Spleen (tissue), 13 donors: ENCODE results near the gene WDR12. TPM values are rescaled to one million over a fixed set of nuclear protein-coding genes. Genes with fewer than 3 reads are reported as not detected.
"Not testable (repeated sequence)": the region's sequence is repeated elsewhere in the genome, so short reads cannot be mapped to it uniquely, and the experiment has no call there.

Experiments used
- DNase-seq: peaks from one replicate; pipeline ENCODE4 v3.0.0-alpha.2; 2020
- H3K27ac ChIP-seq, 8 donors: fragments of 200-600 bp; sonication (generic) in 7 of 8; 1 replicate in 4 of 8; 2 replicates in 4 of 8; pipeline versions ENCODE4 v1.5.0 to v1.8.0; 2016 to 2021; ENCODE audit warnings: inconsistent platforms in 4 of 8, mild to moderate bottlenecking in 4 of 8, moderate library complexity in 1 of 8
- H3K27me3 ChIP-seq, 7 donors: fragments of 200-600 bp; sonication (generic) in 6 of 7; replicated peaks in 1 of 7; 1 replicate in 4 of 7; 2 replicates in 3 of 7; pipeline versions ENCODE4 v1.5.0 to v1.8.0; 2016 to 2021; ENCODE audit warnings: inconsistent platforms in 3 of 7, mild to moderate bottlenecking in 1 of 7
- H3K36me3 ChIP-seq, 6 donors: fragments of 200-600 bp; sonication (generic) in 5 of 6; 1 replicate in 4 of 6; 2 replicates in 2 of 6; pipeline versions ENCODE4 v1.5.0 to v1.8.0; 2016 to 2021; ENCODE audit warnings: inconsistent platforms in 2 of 6
- H3K4me1 ChIP-seq, 6 donors: fragments of 200-600 bp; sonication (generic) in 5 of 6; 1 replicate in 3 of 6; 2 replicates in 3 of 6; pipeline versions ENCODE4 v1.5.0 to v1.8.0; 2016 to 2021; ENCODE audit warnings: inconsistent platforms in 3 of 6
- H3K4me3 ChIP-seq, 8 donors: fragments of 200-600 bp; sonication (generic) in 7 of 8; 1 replicate in 4 of 8; 2 replicates in 4 of 8; pipeline versions ENCODE4 v1.5.0 to v1.8.0; 2016 to 2021; ENCODE audit warnings: inconsistent platforms in 4 of 8, mild to moderate bottlenecking in 4 of 8, moderate library complexity in 2 of 8
- H3K9me3 ChIP-seq, 8 donors: fragments of 200-600 bp; sonication (generic) in 7 of 8; 1 replicate in 4 of 8; 2 replicates in 4 of 8; pipeline versions ENCODE4 v1.5.0 to v1.8.0; 2016 to 2021; ENCODE audit warnings: inconsistent platforms in 4 of 8
- POLR2A ChIP-seq, 3 donors: fragments of 450-650 bp; IDR thresholded peaks; one replicate each; pipeline ENCODE4 v1.5.1; 2017; ENCODE audit warnings: antibody characterized with exemption in 3 of 3, mild to moderate bottlenecking in 1 of 3
- POLR2AphosphoS5 ChIP-seq, 3 donors: sonication (generic); formaldehyde crosslinking; IDR thresholded peaks; one replicate each; pipeline ENCODE4 v1.5.1; 2017; ENCODE audit warnings: antibody characterized with exemption in 3 of 3
- WGBS, 5 donors: extraction: QIAGEN DNeasy Blood & Tissue Kit in 3 of 5; methylation state at CpG; one replicate each; pipeline versions ENCODE4 v1.1.5 to v1.1.7; 2013 to 2018; 5-methylcytosine and 5-hydroxymethylcytosine counted together
- intact Hi-C: fragments of 100-400 bp; cut with DNase I; formaldehyde crosslinking; loops from one replicate; pipeline ENCODE4 v1.15.0; 2023; ENCODE audit warnings: low total_unique reads
- long read RNA-seq, 2 donors: transcript quantifications; one replicate each; lab custom pipeline, GENCODE V29; 2026
- polyA plus RNA-seq, 3 donors: library from polyadenylated mRNA; stranded (reverse); fragments of 200-250 nt; gene quantifications; one replicate each; pipeline ENCODE4 v1.2.1, GENCODE V29; 2013
- total RNA-seq, 7 donors: library from RNA; depleted of rRNA in 3 of 7; stranded (reverse); fragments of >200 nt in 3 of 7; fragmentation: NEBNext Ultra II Directional in 4 of 7; extraction: Animal tissue kit (Norgen Biotek cat#: 25700) in 4 of 7; gene quantifications; one replicate each; pipeline versions ENCODE4 v1.1.0 to v1.2.1, GENCODE V29; 2016 to 2021
- TF ChIP-seq, protein P1 (sequence below), 11 experiments: fragments of 200-600 bp in 7 of 11; fragments of 450-650 bp in 4 of 11; sonication (generic) in 4 of 11; IDR thresholded peaks in 8 of 11; conservative IDR thresholded peaks in 3 of 11; 1 replicate in 7 of 11; 2 replicates in 4 of 11; pipeline versions ENCODE4 v1.4.0 to v1.8.0; 2016 to 2021; ENCODE audit warnings: antibody characterized with exemption in 11 of 11, inconsistent platforms in 4 of 11, mild to moderate bottlenecking in 1 of 11
- donor health status: healthy with polysubstance abuse.
- donor health status: DM: no; HTN: no; CAD: no; lungs with moderate emphysema.
- donor health status: DM: no; HTN: no; CAD: no.
- donor health status: Bipolar disorder and iron deficiency.
- donor health status: healthy.
- donor health status: DM: no; HTN: no; CAD: no.
- donor health status: DM: yes; HTN: yes; CAD: no.

Gene WDR12
- total RNA-seq (10 to 100 TPM; 17.9 to 33.1 (median 21.9) TPM), polyA plus RNA-seq (10 to 100 TPM; 17.2 to 18.0 (median 17.7) TPM)
- long read RNA-seq, donor 1, full-length matches to known transcripts: 9 of 9 reads
- long read RNA-seq, donor 1, partial matches to known transcripts: 0 of 9 reads
- long read RNA-seq, donor 1, other reads (novel, unspliced or antisense): 0 of 9 reads
- long read RNA-seq, donor 2, full-length matches to known transcripts: 2 of 2 reads
- long read RNA-seq, donor 2, partial matches to known transcripts: 0 of 2 reads
- long read RNA-seq, donor 2, other reads (novel, unspliced or antisense): 0 of 2 reads

DNA sequence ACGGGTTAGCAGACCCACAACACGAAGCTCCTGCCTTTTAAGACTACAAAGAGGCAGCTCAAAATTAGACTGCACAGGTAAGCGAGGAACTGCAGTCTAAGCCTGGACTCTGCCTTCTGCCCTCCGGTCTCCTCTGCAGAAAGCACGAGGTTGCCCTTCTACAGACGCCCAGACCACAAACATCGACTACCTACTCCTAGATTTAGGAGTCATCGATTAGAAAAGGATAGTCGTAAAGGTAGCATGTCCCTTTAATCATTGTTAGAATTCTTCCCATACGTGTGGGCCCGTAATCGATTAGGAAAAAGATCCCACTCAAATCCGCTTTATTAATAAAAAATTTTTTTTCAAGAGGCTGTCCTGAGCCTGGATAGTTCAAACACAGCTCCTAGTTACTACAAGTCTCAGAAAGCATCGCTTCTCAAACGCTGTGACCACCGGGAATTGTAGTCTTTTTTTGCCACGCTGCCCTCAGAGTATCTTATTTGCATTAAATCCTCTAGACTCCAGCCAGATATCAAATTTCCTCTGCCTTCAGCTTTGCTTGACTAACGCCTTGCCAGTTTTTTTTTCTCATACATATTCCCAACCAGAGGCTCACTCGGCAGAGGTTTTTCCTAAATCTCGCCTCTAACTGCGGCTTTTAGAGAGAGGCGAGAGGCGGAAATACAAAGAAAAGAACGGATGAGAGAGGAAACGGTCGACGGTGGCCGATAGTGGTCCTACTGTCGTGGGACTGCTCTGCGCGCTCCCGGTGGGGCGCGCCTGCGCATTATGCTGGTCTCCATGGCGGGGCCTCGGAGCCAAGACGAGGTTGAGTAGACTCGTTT lies at the start of gene WDR12, which contains the start of gene CARF:
Gene WDR12 (minus strand): TSS at position 162 of the 830 bp plus-strand sequence. CDS start 197 bp downstream, outside the sequence.
Gene CARF (plus strand): TSS at position 764 of the 830 bp plus-strand sequence. CDS start 29,628 bp downstream, outside the sequence.
- peak; percentile 97 for DNase-seq
- 0 to 1% (median 0%) methylated on average over 39 of the region's 39 CpGs for WGBS, 5 donors
- Histone ChIP-seq H3K27me3 (no peaks in the 10 kb centered on the region), H3K4me1 (peaks cover 11 to 40% (median 32%) of the 10 kb centered on the region in 6 donors), H3K9me3 (no peaks in the 10 kb centered on the region), H3K36me3 (peaks cover 0 to 10% (median 0%) of the 10 kb centered on the region in 6 donors), H3K27ac (peak within 1 kb of the TSS; percentile 81 to 96 (median 92)), H3K4me3 (peak within 1 kb of the TSS; percentile 65 to 92 (median 76))
- intact Hi-C loops: no loop called here
- peak in 1 of 3 donors; percentile 20 for TF ChIP-seq POLR2A (IDR thresholded peaks at IDR 0.05)
- peak; percentile 88 to 91 (median 91) for TF ChIP-seq POLR2AphosphoS5 (IDR thresholded peaks at IDR 0.05)
- TF ChIP-seq, protein P1, sequence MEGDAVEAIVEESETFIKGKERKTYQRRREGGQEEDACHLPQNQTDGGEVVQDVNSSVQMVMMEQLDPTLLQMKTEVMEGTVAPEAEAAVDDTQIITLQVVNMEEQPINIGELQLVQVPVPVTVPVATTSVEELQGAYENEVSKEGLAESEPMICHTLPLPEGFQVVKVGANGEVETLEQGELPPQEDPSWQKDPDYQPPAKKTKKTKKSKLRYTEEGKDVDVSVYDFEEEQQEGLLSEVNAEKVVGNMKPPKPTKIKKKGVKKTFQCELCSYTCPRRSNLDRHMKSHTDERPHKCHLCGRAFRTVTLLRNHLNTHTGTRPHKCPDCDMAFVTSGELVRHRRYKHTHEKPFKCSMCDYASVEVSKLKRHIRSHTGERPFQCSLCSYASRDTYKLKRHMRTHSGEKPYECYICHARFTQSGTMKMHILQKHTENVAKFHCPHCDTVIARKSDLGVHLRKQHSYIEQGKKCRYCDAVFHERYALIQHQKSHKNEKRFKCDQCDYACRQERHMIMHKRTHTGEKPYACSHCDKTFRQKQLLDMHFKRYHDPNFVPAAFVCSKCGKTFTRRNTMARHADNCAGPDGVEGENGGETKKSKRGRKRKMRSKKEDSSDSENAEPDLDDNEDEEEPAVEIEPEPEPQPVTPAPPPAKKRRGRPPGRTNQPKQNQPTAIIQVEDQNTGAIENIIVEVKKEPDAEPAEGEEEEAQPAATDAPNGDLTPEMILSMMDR (IDR thresholded peaks at IDR 0.05 in 8 of 11, conservative IDR thresholded peaks at IDR 0.05 in 3 of 11): peak in 2 of 11 experiments; percentile 7 to 23

DNA sequence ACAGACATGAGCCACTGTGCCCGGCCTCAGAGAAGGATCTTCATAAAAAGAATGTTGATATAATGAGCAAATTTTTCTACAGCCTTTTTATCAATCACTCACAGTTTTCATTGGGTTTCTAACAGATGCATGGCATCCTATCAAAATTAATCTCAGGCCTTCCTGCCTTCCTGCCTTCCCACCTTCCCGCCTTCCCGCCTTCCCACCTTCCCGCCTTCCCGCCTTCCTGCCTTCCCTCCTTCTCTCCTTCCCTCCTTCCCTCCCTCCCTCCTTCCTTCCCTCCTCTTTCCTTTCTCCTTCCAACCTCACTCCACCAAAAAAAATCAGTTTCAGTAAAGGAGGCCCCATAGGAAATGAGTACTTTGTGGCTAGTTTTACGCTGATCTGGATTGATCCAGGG lies 49.1 kb upstream of the WDR12 start:
- intact Hi-C loops: no loop called here
- Histone ChIP-seq H3K9me3 (no peaks in the 10 kb centered on the region), H3K27me3 (no peaks in the 10 kb centered on the region), H3K36me3 (peaks cover 0 to 82% (median 22%) of the 10 kb centered on the region in 6 donors), H3K4me3 (no peak overlapping the region), H3K27ac (no peak overlapping the region), H3K4me1 (no peaks in the 10 kb centered on the region)
- TF ChIP-seq POLR2A (IDR thresholded peaks at IDR 0.05): no peak
- TF ChIP-seq, protein P1 (IDR thresholded peaks at IDR 0.05 in 8 of 11, conservative IDR thresholded peaks at IDR 0.05 in 3 of 11): no peak
- TF ChIP-seq POLR2AphosphoS5 (IDR thresholded peaks at IDR 0.05): no peak
- WGBS, 5 donors: 91 to 99% (median 95%) methylated on average over 6 of the region's 6 CpGs
- DNase-seq: no peak

DNA sequence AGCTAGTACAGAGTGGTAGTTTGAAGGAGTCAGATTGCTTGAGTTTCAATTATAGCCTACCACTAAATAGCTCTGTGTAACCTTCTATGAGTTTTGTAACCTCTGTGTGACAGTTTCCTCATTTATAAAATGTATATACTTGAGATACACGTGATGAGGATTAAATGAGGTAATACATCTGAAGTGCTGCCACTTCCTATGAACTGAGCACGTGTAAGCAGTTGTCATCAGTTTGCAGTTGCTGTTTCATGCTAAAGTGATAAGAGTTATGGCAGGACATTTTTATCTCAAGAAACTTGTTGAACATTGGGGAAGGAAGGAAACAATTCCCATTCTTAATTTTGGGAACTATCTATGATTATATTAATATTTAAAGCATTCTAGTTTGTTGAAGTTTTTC lies 39.1 kb upstream of the WDR12 start:
- no peak for TF ChIP-seq POLR2AphosphoS5 (IDR thresholded peaks at IDR 0.05)
- TF ChIP-seq, protein P1 (IDR thresholded peaks at IDR 0.05 in 8 of 11, conservative IDR thresholded peaks at IDR 0.05 in 3 of 11): no peak
- no peak for TF ChIP-seq POLR2A (IDR thresholded peaks at IDR 0.05)
- WGBS, 5 donors: 17 to 33% (median 24%) methylated on average over 2 of the region's 2 CpGs
- H3K4me1 ChIP-seq: peaks cover 0 to 3% (median 0%) of the 10 kb centered on the region in 6 donors
- no peak overlapping the region for H3K27ac ChIP-seq
- H3K9me3 ChIP-seq: peaks cover 0 to 29% (median 20%) of the 10 kb centered on the region in 8 donors
- no peaks in the 10 kb centered on the region for H3K27me3 ChIP-seq
- no peak for DNase-seq
- intact Hi-C loops: no loop called here
- H3K36me3 ChIP-seq: peaks cover 0 to 51% (median 5%) of the 10 kb centered on the region in 6 donors
- no peak overlapping the region for H3K4me3 ChIP-seq

DNA sequence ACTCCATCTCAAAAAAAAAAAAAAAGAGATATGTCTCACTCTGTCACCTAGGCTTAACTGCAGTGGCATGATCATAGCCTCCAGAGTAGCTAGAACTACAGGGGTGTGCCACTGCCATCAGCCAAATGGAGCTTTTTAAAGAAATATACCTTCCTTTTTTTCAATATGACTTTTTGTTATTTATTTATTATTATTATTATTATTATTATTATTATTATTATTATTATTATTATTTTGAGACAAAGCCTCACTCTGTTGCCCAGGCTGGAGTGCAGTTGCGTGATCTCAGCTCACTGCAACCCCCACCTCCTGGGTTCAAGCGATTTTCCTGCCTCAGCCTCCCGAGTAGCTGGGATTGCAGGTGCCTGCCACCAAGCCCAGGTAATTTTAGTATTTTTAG lies 37.9 kb upstream of the WDR12 start:
- H3K4me3 ChIP-seq, H3K4me1 ChIP-seq, intact Hi-C loops, DNase-seq, H3K27ac ChIP-seq, H3K27me3 ChIP-seq: not testable (repeated sequence)
- H3K9me3 ChIP-seq: peaks cover 0 to 34% (median 26%) of the 10 kb centered on the region in 8 donors
- H3K36me3 ChIP-seq: peaks cover 0 to 51% (median 11%) of the 10 kb centered on the region in 6 donors
- 94 to 100% (median 97%) methylated on average over 3 of the region's 3 CpGs for WGBS, 5 donors
